ENCODE data around the gene FN3K.
A peak's percentile ranks its signal among the peaks of the same experiment; 100 is the strongest.
"Not testable (repeated sequence)": the region's sequence is repeated elsewhere in the genome, so short reads cannot be mapped to it uniquely, and the experiment has no call there.

FN3K gene

GRCh38 chr17:82737967-82738877 lies 2.8 kb downstream of the FN3K start:
- DNase-seq = no peak

GRCh38 chr17:82740906-82741759 lies 5.7 kb downstream of the FN3K start:
- no peak for DNase-seq

- DNase-seq = no peak
These were observed 8.2 kb downstream of the FN3K start for GRCh38 chr17:82743344-82744219.

- not testable (repeated sequence) for DNase-seq
These were observed 9.3 kb downstream of the FN3K start for GRCh38 chr17:82744736-82745135.

- no peak for DNase-seq
These were observed 10.1 kb downstream of the FN3K start for GRCh38 chr17:82745524-82745923.

- DNase-seq = no peak
These were observed 13.3 kb downstream of the FN3K start for GRCh38 chr17:82748756-82749155.

GRCh38 chr17:82750241-82750908 lies 15.0 kb downstream of the FN3K start:
- DNase-seq = no peak

- DNase-seq = no peak
These were observed 15.8 kb downstream of the FN3K start for GRCh38 chr17:82751171-82751570.

GRCh38 chr17:82751571-82752370 lies 16.4 kb downstream of the FN3K start, which contains the start of gene TBCD:
TBCD (plus strand) TSS chr17:82752065; CDS start chr17:82752194, 129 bp downstream.
- peak; percentile 86 for DNase-seq

GRCh38 chr17:82752371-82753200 lies 17.2 kb downstream of the FN3K start:
- DNase-seq = no peak

- no peak for DNase-seq
These were observed 17.7 kb downstream of the FN3K start for GRCh38 chr17:82753201-82753464.

GRCh38 chr17:82754297-82755208 lies 19.1 kb downstream of the FN3K start:
- no peak for DNase-seq

- no peak for DNase-seq
These were observed 20.8 kb downstream of the FN3K start for GRCh38 chr17:82756166-82756565.

- no peak for DNase-seq
These were observed 30.0 kb downstream of the FN3K start for GRCh38 chr17:82765371-82765770.

GRCh38 chr17:82767041-82767754 lies 31.8 kb downstream of the FN3K start:
- peak; percentile 27 for DNase-seq

- no peak for DNase-seq
These were observed 33.6 kb downstream of the FN3K start for GRCh38 chr17:82769041-82769440.

GRCh38 chr17:82772026-82772425 lies 36.6 kb downstream of the FN3K start:
- no peak for DNase-seq

GRCh38 chr17:82774456-82774855 lies 39.0 kb downstream of the FN3K start:
- not testable (repeated sequence) for DNase-seq
